SK-N-SH (cell line): Measurements from ENCODE around the gene PFN1. TPM values are rescaled to one million over a fixed set of nuclear protein-coding genes. Genes with fewer than 3 reads are reported as not detected.

ENCODE experiments used
- CTCF ChIA-PET: fragments of 300-600, 350-600 bp; formaldehyde crosslinking; extraction: SDS; loops from one replicate; lab custom pipeline; 2021; lab: Yijun Ruan, JAX
- POLR2A ChIA-PET: fragments of 350-600 bp; sonication (Branson Sonifier 250); formaldehyde crosslinking; extraction: SDS; loops from one replicate; lab custom pipeline; 2020; ENCODE audit warnings: antibody characterized with exemption, inconsistent platforms; lab: Yijun Ruan, JAX
- DNase-seq: peaks from one replicate; pipeline ENCODE4 v3.0.0; 2012
- H2AFZ ChIP-seq: fragments of 200-600 bp; sonication (generic); 2 replicates; pipeline ENCODE4 v1.8.1; 2016; ENCODE audit warnings: antibody characterized with exemption, mild to moderate bottlenecking, low read depth
- H3F3A ChIP-seq: fragments of 200-600 bp; sonication (generic); replicated peaks from 2 replicates; pipeline ENCODE3; 2016; ENCODE audit warnings: antibody characterized with exemption, mild to moderate bottlenecking; ENCODE audit not compliant: insufficient read depth
- H3K27ac ChIP-seq, 2 experiments: fragments of 200-500 bp in 1 of 2; fragments of 200-600 bp in 1 of 2; sonication (Bioruptor generic) in 1 of 2; sonication (generic), shearing (Covaris generic) in 1 of 2; 2 replicates each; pipeline versions ENCODE4 v1.5.1 to v1.6.1; 2014 to 2016; ENCODE audit warnings: low read depth in 2 of 2, inconsistent platforms in 1 of 2, low read length in 1 of 2, mild to moderate bottlenecking in 1 of 2, mixed read lengths in 1 of 2
- H3K27me3 ChIP-seq: fragments of 200-600 bp; sonication (generic), shearing (Covaris generic); 2 replicates; pipeline ENCODE4 v1.6.1; 2016; ENCODE audit warnings: mixed run types; ENCODE audit not compliant: insufficient read depth
- H3K36me3 ChIP-seq, 2 experiments: fragments of 200-500 bp in 1 of 2; fragments of 200-600 bp in 1 of 2; sonication (Bioruptor generic) in 1 of 2; sonication (generic) in 1 of 2; replicated peaks in 1 of 2; 2 replicates each; pipeline versions ENCODE3 to v1.5.1; 2014 to 2016; ENCODE audit warnings: low read length in 1 of 2, mild to moderate bottlenecking in 1 of 2; ENCODE audit not compliant: insufficient read depth in 2 of 2, control insufficient read depth in 1 of 2
- H3K4me1 ChIP-seq, 2 experiments: fragments of 200-500 bp in 1 of 2; fragments of 200-600 bp in 1 of 2; sonication (Bioruptor generic) in 1 of 2; sonication (generic), shearing (Covaris generic) in 1 of 2; 2 replicates each; pipeline versions ENCODE4 v1.5.1 to v1.6.1; 2014 to 2016; ENCODE audit warnings: low read depth in 1 of 2, low read length in 1 of 2, mixed run types in 1 of 2; ENCODE audit not compliant: insufficient read depth in 2 of 2, control insufficient read depth in 1 of 2
- H3K4me2 ChIP-seq: fragments of 200-600 bp; sonication (generic), shearing (Covaris generic); 2 replicates; pipeline ENCODE4 v1.6.1; 2017; ENCODE audit warnings: mixed run types
- H3K4me3 ChIP-seq, 2 experiments: fragments of 200-500 bp in 1 of 2; fragments of 200-600 bp in 1 of 2; sonication (Bioruptor generic) in 1 of 2; sonication (generic), shearing (Covaris generic) in 1 of 2; 2 replicates each; pipeline versions ENCODE4 v1.5.1 to v1.8.1; 2014 to 2016; ENCODE audit warnings: low read depth in 2 of 2, inconsistent platforms in 1 of 2, low read length in 1 of 2, mild to moderate bottlenecking in 1 of 2, mixed read lengths in 1 of 2, moderate library complexity in 1 of 2
- H3K79me2 ChIP-seq: fragments of 200-600 bp; sonication (generic); 2 replicates; pipeline ENCODE4 v1.8.1; 2017; ENCODE audit warnings: mild to moderate bottlenecking; ENCODE audit not compliant: insufficient read depth
- H3K9ac ChIP-seq: fragments of 200-600 bp; sonication (generic); 2 replicates; pipeline ENCODE4 v1.6.1; 2017; ENCODE audit warnings: mixed run types
- H3K9me2 ChIP-seq: fragments of 200-600 bp; sonication (generic); 2 replicates; pipeline ENCODE4 v1.6.1; 2017; ENCODE audit warnings: mixed run types
- H3K9me3 ChIP-seq: fragments of 200-600 bp; sonication (generic); 2 replicates; pipeline ENCODE4 v1.6.1; 2017; ENCODE audit warnings: mixed run types, mild to moderate bottlenecking, moderate library complexity
- H4K20me1 ChIP-seq: fragments of 200-600 bp; sonication (generic); 2 replicates; pipeline ENCODE4 v1.6.1; 2017; ENCODE audit warnings: mild to moderate bottlenecking, mixed run types; ENCODE audit not compliant: insufficient read depth
- CHD2 ChIP-seq: fragments of 150-350 bp; IDR thresholded peaks from 2 replicates; pipeline ENCODE4 v1.6.1; 2018; ENCODE audit warnings: low read length; ENCODE audit not compliant: partially characterized antibody
- ELF1 ChIP-seq: IDR thresholded peaks from 2 replicates; pipeline ENCODE4 v1.4.0; 2012
- EP300 ChIP-seq, 2 experiments: IDR thresholded peaks; 2 replicates each; pipeline versions ENCODE4 v1.4.0 to v1.6.1; 2012; ENCODE audit warnings: borderline replicate concordance in 1 of 2, low read depth in 1 of 2, low read length in 1 of 2
- GABPA ChIP-seq: IDR thresholded peaks from 2 replicates; pipeline ENCODE4 v1.4.0; 2012; ENCODE audit warnings: low read depth, mild to moderate bottlenecking
- IRF3 ChIP-seq: fragments of 150-350 bp; IDR thresholded peaks from 2 replicates; pipeline ENCODE4 v1.6.1; 2016; ENCODE audit warnings: mild to moderate bottlenecking, low read depth, low read length
- MAX ChIP-seq: IDR thresholded peaks from 2 replicates; pipeline ENCODE4 v1.4.0; 2012; ENCODE audit warnings: low read depth
- MEF2A ChIP-seq: IDR thresholded peaks from 2 replicates; pipeline ENCODE4 v1.4.0; 2012; ENCODE audit warnings: low read depth, borderline replicate concordance
- MXI1 ChIP-seq: IDR thresholded peaks from 2 replicates; pipeline ENCODE4 v1.6.1; 2012; ENCODE audit warnings: mild to moderate bottlenecking, low read depth, low read length, improper control_type of control experiment
- NFIC ChIP-seq: IDR thresholded peaks from 2 replicates; pipeline ENCODE4 v1.4.0; 2012; ENCODE audit warnings: borderline replicate concordance
- RAD21 ChIP-seq: IDR thresholded peaks from 2 replicates; pipeline ENCODE4 v1.6.1; 2012; ENCODE audit warnings: mild to moderate bottlenecking, low read length
- RXRA ChIP-seq: IDR thresholded peaks from 2 replicates; pipeline ENCODE4 v1.4.0; 2012; ENCODE audit warnings: low read depth, mild to moderate bottlenecking, borderline replicate concordance
- SIN3A ChIP-seq: IDR thresholded peaks from 2 replicates; pipeline ENCODE4 v1.6.1; 2012; ENCODE audit warnings: low read depth, mild to moderate bottlenecking, low read length, moderate library complexity, borderline replicate concordance
- SMC3 ChIP-seq: IDR thresholded peaks from 2 replicates; pipeline ENCODE4 v1.6.1; 2012; ENCODE audit warnings: low read depth, low read length, improper control_type of control experiment
- TCF12 ChIP-seq: IDR thresholded peaks from 2 replicates; pipeline ENCODE4 v1.4.0; 2012
- TEAD4 ChIP-seq: IDR thresholded peaks from 2 replicates; pipeline ENCODE4 v1.4.0; 2012; ENCODE audit warnings: mild to moderate bottlenecking, borderline replicate concordance; ENCODE audit not compliant: insufficient read depth
- USF2 ChIP-seq: fragments of 150-350 bp; IDR thresholded peaks from 2 replicates; pipeline ENCODE4 v1.6.1; 2017; ENCODE audit warnings: antibody characterized with exemption, low read length, low read depth, borderline replicate concordance
- YY1 ChIP-seq: IDR thresholded peaks from 2 replicates; pipeline ENCODE4 v1.4.0; 2012; ENCODE audit warnings: low read depth, mild to moderate bottlenecking
- WGBS: methylation state at CpG from one replicate; pipeline ENCODE4 v1.1.6; 2017; ENCODE audit warnings: low lambda C conversion rate; 5-methylcytosine and 5-hydroxymethylcytosine counted together
- polyA plus RNA-seq, 3 experiments: library from polyadenylated mRNA; depleted of rRNA; stranded (reverse); fragments of >200 nt; gene quantifications; 2 replicates each; pipeline ENCODE4 v1.2.3, GENCODE V29; 2012
- TF ChIP-seq, protein P1 (sequence below): fragments of 200-600 bp; sonication (generic); IDR thresholded peaks from 2 replicates; pipeline ENCODE4 v1.6.1; 2017; ENCODE audit warnings: antibody characterized with exemption, mild to moderate bottlenecking, moderate library complexity

PFN1 gene
- polyA plus RNA-seq, 1 of the 3 experiments (the other 2 are of a cell fraction) = 2,484 TPM

GRCh38 chr17:4980644-4981216, 32.4 kb upstream of the PFN1 start:
- H3K79me2 ChIP-seq = peaks cover 3% of the 10 kb centered on the region; the same call in 1 of the 2 replicates
- POLR2A ChIA-PET = interaction anchor here (0.6 to 0.9 kb wide), 3 partner anchors 9 to 54 kb away, joined by 3 read pairs; partner anchors contain the start of gene RNF167

GRCh38 chr17:4978726-4979125, 30.4 kb upstream of the PFN1 start:
- POLR2A ChIA-PET = no interaction called here
- Histone ChIP-seq H4K20me1 (no peaks in the 10 kb centered on the region), H3K9me3 (no peaks in the 10 kb centered on the region), H3F3A (no peaks in the 10 kb centered on the region), H3K4me2 (no peak overlapping the region), H3K79me2 (no peaks in the 10 kb centered on the region), H2AFZ (no peak overlapping the region), H3K36me3 (peaks cover 15 to 48% of the 10 kb centered on the region in 2 experiments), H3K4me1 (peaks cover 0 to 2% of the 10 kb centered on the region in 2 experiments; a peak in 1 of 4 replicates), H3K9me2 (no peaks in the 10 kb centered on the region), H3K27me3 (no peaks in the 10 kb centered on the region), H3K9ac (no peak overlapping the region), H3K4me3 (no peak overlapping the region), H3K27ac (no peak overlapping the region)
- CTCF ChIA-PET = interaction anchor here (1.5 to 4.0 kb wide), 5 partner anchors 8 to 84 kb away, joined by 5 to 52 read pairs (median 10); partner anchors contain the start of genes CAMTA2, ENO3 and SPAG7
- DNase-seq = no peak
- TF ChIP-seq SIN3A = no peak
- no peak for TF ChIP-seq CHD2
- TF ChIP-seq MAX = no peak
- TF ChIP-seq YY1 = no peak
- no peak for TF ChIP-seq IRF3
- TF ChIP-seq RXRA = no peak
- no peak for TF ChIP-seq TCF12
- TF ChIP-seq NFIC = no peak
- TF ChIP-seq EP300 (IDR thresholded peaks at IDR 0.05; ENCODE audit: borderline replicate concordance in 1 of 2, low read depth in 1 of 2, low read length in 1 of 2) = no peak
- TF ChIP-seq, protein P1, sequence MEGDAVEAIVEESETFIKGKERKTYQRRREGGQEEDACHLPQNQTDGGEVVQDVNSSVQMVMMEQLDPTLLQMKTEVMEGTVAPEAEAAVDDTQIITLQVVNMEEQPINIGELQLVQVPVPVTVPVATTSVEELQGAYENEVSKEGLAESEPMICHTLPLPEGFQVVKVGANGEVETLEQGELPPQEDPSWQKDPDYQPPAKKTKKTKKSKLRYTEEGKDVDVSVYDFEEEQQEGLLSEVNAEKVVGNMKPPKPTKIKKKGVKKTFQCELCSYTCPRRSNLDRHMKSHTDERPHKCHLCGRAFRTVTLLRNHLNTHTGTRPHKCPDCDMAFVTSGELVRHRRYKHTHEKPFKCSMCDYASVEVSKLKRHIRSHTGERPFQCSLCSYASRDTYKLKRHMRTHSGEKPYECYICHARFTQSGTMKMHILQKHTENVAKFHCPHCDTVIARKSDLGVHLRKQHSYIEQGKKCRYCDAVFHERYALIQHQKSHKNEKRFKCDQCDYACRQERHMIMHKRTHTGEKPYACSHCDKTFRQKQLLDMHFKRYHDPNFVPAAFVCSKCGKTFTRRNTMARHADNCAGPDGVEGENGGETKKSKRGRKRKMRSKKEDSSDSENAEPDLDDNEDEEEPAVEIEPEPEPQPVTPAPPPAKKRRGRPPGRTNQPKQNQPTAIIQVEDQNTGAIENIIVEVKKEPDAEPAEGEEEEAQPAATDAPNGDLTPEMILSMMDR = no peak
- no peak for TF ChIP-seq GABPA
- no peak for TF ChIP-seq MEF2A

More at GRCh38 chr17:4980644-4981216, 32.4 kb upstream of the PFN1 start:
- H3F3A ChIP-seq = no peaks in the 10 kb centered on the region
- peaks cover 0 to 2% of the 10 kb centered on the region in 2 experiments; a peak in 1 of 4 replicates for H3K4me1 ChIP-seq
- H3K4me3 ChIP-seq = no peak overlapping the region
- no peaks in the 10 kb centered on the region for H3K9me3 ChIP-seq
- peaks cover 15 to 38% of the 10 kb centered on the region in 2 experiments for H3K36me3 ChIP-seq
- DNase-seq = peak; percentile 84
- no peak overlapping the region for H3K9ac ChIP-seq
- TF ChIP-seq RAD21 (peak; percentile 69), ELF1 (no peak), USF2 (no peak), CHD2 (peak; percentile 32), MXI1 (no peak), TEAD4 (no peak), RXRA (no peak), SMC3 (peak; percentile 68)
- TF ChIP-seq, protein P1 = peak; percentile 73
- TF ChIP-seq, all 33 proteins: peak for 4
- CTCF ChIA-PET = interaction anchor here (0.6 to 4.0 kb wide), 24 partner anchors 9 to 92 kb away, joined by 3 to 52 read pairs (median 6); partner anchors contain the start of genes ENO3, INCA1, KIF1C and SLC52A1
- no peak overlapping the region for H3K27ac ChIP-seq
- H3K9me2 ChIP-seq = no peaks in the 10 kb centered on the region
- 43% methylated on average over 6 of the region's 6 CpGs for WGBS
- no peak overlapping the region for H2AFZ ChIP-seq
- no peaks in the 10 kb centered on the region for H4K20me1 ChIP-seq
- H3K4me2 ChIP-seq = no peak overlapping the region
- no peaks in the 10 kb centered on the region for H3K27me3 ChIP-seq
